ENCODE measurements around the gene ZNF254. TPM values are rescaled to one million over a fixed set of nuclear protein-coding genes. Genes with fewer than 3 reads are reported as not detected.
"Not testable (repeated sequence)": the region's sequence is repeated elsewhere in the genome, so short reads cannot be mapped to it uniquely, and the experiment has no call there.

The ZNF254 gene
- 10 to 100 TPM; 10.8 to 17.1 (median 15.5) TPM for total RNA-seq
- polyA plus RNA-seq: 1 to 10 TPM; 4.1 to 5.8 TPM
- 19.2 reads per million, percentile 49 among the genes with 10 or more reads in this experiment for total RNA-seq

DNA sequence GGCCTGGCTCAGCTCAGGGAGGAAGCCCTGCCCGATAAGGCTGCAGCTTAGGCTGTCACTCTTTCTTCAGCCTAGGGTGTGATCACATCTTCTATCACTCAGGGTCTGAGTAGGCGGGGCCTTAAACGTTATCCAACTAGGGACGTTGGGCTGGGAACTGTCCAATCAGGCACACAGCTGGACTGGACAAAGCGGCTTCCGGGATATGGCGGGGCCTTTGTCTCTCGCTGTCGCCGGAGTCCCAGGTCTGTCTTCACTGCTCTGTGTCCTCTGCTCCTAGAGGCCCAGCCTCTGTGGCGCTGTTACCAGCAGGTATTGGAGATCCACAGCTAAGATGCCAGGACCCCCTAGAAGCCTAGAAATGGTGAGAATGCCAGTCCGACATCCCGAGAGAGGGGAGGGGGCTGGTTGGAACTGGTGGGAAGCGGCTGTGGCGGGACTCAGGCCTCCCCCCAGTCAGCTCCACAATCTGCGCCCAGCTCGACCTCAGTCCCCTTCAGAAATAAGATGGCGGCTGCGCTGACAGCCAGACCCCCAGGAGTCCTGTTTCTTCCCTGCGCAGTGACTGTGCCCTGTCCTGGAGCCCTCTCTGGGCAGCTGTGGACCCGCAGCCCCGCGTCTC lies at the start of gene ZNF254:
Gene ZNF254, plus strand, starts transcription at position 214 of the 622 bp plus-strand sequence. Its CDS starts 121 bp downstream, at position 335.
- Mint-ChIP-seq H3K27me3 (no peaks in the 10 kb centered on the region), H3K4me3 (peak within 1 kb of the TSS; percentile 90 to 96 (median 93)), H3K9me3 (peaks cover 0 to 27% (median 2%) of the 10 kb centered on the region in 11 donors), H3K4me1 (peaks cover 3 to 17% (median 5%) of the 10 kb centered on the region in 7 donors), H3K27ac (peak within 1 kb of the TSS; percentile 90 to 96 (median 93)), H3K36me3 (peaks cover 0 to 26% (median 16%) of the 10 kb centered on the region in 5 donors)
- Histone ChIP-seq H3K4me1 (ENCODE audit: control insufficient read depth in 2 of 2, insufficient read depth in 2 of 2, low read length in 2 of 2) (no peaks in the 10 kb centered on the region), H3K36me3 (ENCODE audit: control insufficient read depth in 2 of 3, insufficient read depth in 3 of 3, low read length in 3 of 3) (peaks cover 0 to 6% (median 0%) of the 10 kb centered on the region in 3 experiments), H3K9me3 (ENCODE audit: control insufficient read depth in 2 of 3, low read length in 3 of 3) (no peaks in the 10 kb centered on the region), H3K4me3 (ENCODE audit: low read length) (peak within 1 kb of the TSS; percentile 92), H3K27ac (ENCODE audit: low read depth, low read length) (peak within 1 kb of the TSS; percentile 83), H3K27me3 (ENCODE audit: control insufficient read depth in 2 of 2, insufficient read depth in 2 of 2, low read length in 2 of 2) (no peaks in the 10 kb centered on the region)
- intact Hi-C loops (cut with micrococcal nuclease): loop anchor here (1.0 to 5.0 kb wide), 4 partner anchors 54 to 175 kb away; partner anchors contain the start of gene ZNF726 (in 2 of the 2)
- peak; percentile 48 to 75 (median 65) for DNase-seq
- ATAC-seq: peak; percentile 99
- POLR2A ChIA-PET: interaction anchor here (0.7 to 2.0 kb wide), 4 partner anchors 53 to 1453 kb away, joined by 3 to 21 read pairs (median 4); partner anchors contain the start of genes ZNF675 and ZNF91
- CTCF ChIA-PET: no interaction called here

- peaks cover 0 to 66% (median 50%) of the 10 kb centered on the region in 5 donors for H3K36me3 Mint-ChIP-seq
- Histone ChIP-seq H3K4me3 (ENCODE audit: low read length) (no peak overlapping the region), H3K4me1 (ENCODE audit: control insufficient read depth in 2 of 2, insufficient read depth in 2 of 2, low read length in 2 of 2) (peaks cover 0 to 16% of the 10 kb centered on the region in 2 donors), H3K27ac (ENCODE audit: low read depth, low read length) (no peak overlapping the region), H3K36me3 (ENCODE audit: control insufficient read depth in 2 of 3, insufficient read depth in 3 of 3, low read length in 3 of 3) (peaks cover 0 to 28% (median 0%) of the 10 kb centered on the region in 3 experiments), H3K27me3 (ENCODE audit: control insufficient read depth in 2 of 2, insufficient read depth in 2 of 2, low read length in 2 of 2) (no peaks in the 10 kb centered on the region), H3K9me3 (ENCODE audit: control insufficient read depth in 2 of 3, low read length in 3 of 3) (no peaks in the 10 kb centered on the region)
- CTCF ChIA-PET: interaction anchor here (1.3 kb wide), 1 partner anchor 282 kb away, joined by 3 read pairs; the partner anchor contains the start of gene ZNF681
- POLR2A ChIA-PET: no interaction called here
- ATAC-seq (no peak), DNase-seq (no peak)
- H3K9me3 Mint-ChIP-seq: peaks cover 0 to 16% (median 0%) of the 10 kb centered on the region in 11 donors
- H3K4me3 Mint-ChIP-seq: no peak overlapping the region
- peaks cover 7 to 59% (median 54%) of the 10 kb centered on the region in 7 donors for H3K4me1 Mint-ChIP-seq
- no peaks in the 10 kb centered on the region for H3K27me3 Mint-ChIP-seq
- intact Hi-C loops (cut with micrococcal nuclease): no loop called here
- peak overlapping the region in 2 of 9 donors; percentile 12 to 73 for H3K27ac Mint-ChIP-seq
Observed at GRCh38 chr19:24040621-24041020, 46.4 kb upstream of the ZNF254 start.

DNA sequence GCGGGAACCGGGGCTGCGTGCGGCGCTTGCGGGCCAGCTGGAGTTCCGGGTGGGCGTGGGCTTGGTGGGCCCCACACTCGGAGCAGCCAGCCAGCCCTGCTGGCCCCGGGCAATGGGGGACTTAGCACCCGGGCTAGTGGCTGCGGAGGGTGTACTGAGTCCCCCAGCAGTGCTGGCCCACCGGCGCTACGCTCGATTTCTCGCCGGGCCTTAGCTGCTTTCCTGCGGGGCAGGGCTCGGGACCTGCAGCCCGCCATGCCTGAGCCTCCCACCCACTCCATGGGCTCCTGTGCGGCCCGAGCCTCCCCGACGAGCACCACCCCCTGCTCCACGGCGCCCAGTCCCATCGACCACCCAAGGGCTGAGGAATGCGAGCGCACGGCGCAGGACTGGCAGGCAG lies 45.7 kb upstream of the ZNF254 start:
- POLR2A ChIA-PET; H3K27ac ChIP-seq (ENCODE audit: low read depth, low read length); H3K27me3 Mint-ChIP-seq; ATAC-seq; H3K9me3 ChIP-seq (ENCODE audit: control insufficient read depth in 2 of 3, low read length in 3 of 3); H3K4me3 Mint-ChIP-seq; H3K27me3 ChIP-seq (ENCODE audit: control insufficient read depth in 2 of 2, insufficient read depth in 2 of 2, low read length in 2 of 2); intact Hi-C loops (cut with micrococcal nuclease); H3K4me3 ChIP-seq (ENCODE audit: low read length); H3K27ac Mint-ChIP-seq; DNase-seq: not testable (repeated sequence)
- peaks cover 4 to 56% (median 47%) of the 10 kb centered on the region in 7 donors for H3K4me1 Mint-ChIP-seq
- H3K4me1 ChIP-seq (ENCODE audit: control insufficient read depth in 2 of 2, insufficient read depth in 2 of 2, low read length in 2 of 2): peaks cover 0 to 16% of the 10 kb centered on the region in 2 donors
- H3K36me3 Mint-ChIP-seq: peaks cover 0 to 61% (median 47%) of the 10 kb centered on the region in 5 donors
- CTCF ChIA-PET: interaction anchor here (1.3 kb wide), 1 partner anchor 283 kb away, joined by 3 read pairs; the partner anchor contains the start of gene ZNF681
- peaks cover 0 to 28% (median 0%) of the 10 kb centered on the region in 3 experiments for H3K36me3 ChIP-seq (ENCODE audit: control insufficient read depth in 2 of 3, insufficient read depth in 3 of 3, low read length in 3 of 3)
- peaks cover 0 to 16% (median 0%) of the 10 kb centered on the region in 11 donors for H3K9me3 Mint-ChIP-seq

DNA sequence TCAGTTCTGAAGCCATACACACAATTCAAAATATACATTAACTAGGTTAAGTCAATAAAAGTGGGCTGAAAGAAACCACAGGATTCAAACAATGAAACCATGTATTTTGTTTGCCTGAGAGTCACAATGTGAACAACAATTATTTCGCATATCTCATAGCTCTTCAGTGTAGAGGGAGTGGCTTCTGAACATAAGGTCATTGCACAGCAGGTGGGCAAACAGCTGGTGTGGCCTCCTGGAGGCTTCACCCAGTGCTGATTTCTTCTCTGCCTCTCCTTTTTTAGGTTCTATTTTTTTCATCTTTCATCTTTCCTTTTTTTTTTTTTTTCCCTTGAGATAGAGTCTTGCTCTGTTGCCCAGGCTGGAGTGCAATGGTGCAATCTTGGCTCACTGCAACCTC lies 40.4 kb upstream of the ZNF254 start:
- POLR2A ChIA-PET: interaction anchor here (0.6 kb wide), 1 partner anchor 780 kb away, joined by 4 read pairs; no protein-coding TSS in a partner anchor
- H3K36me3 Mint-ChIP-seq: peaks cover 18 to 64% (median 57%) of the 10 kb centered on the region in 5 donors
- H3K9me3 ChIP-seq (ENCODE audit: control insufficient read depth in 2 of 3, low read length in 3 of 3): no peaks in the 10 kb centered on the region
- H3K4me1 Mint-ChIP-seq: peaks cover 0 to 26% (median 15%) of the 10 kb centered on the region in 7 donors
- peaks cover 0 to 64% (median 0%) of the 10 kb centered on the region in 3 experiments for H3K36me3 ChIP-seq (ENCODE audit: control insufficient read depth in 2 of 3, insufficient read depth in 3 of 3, low read length in 3 of 3)
- H3K4me3 Mint-ChIP-seq: no peak overlapping the region
- H3K27ac ChIP-seq (ENCODE audit: low read depth, low read length): no peak overlapping the region
- H3K4me3 ChIP-seq (ENCODE audit: low read length): no peak overlapping the region
- DNase-seq (no peak), ATAC-seq (no peak)
- no peaks in the 10 kb centered on the region for H3K27me3 ChIP-seq (ENCODE audit: control insufficient read depth in 2 of 2, insufficient read depth in 2 of 2, low read length in 2 of 2)
- H3K9me3 Mint-ChIP-seq: peaks cover 0 to 17% (median 0%) of the 10 kb centered on the region in 11 donors
- H3K27ac Mint-ChIP-seq: peak overlapping the region in 2 of 9 donors; percentile 49 to 52
- no peaks in the 10 kb centered on the region for H3K27me3 Mint-ChIP-seq
- intact Hi-C loops (cut with micrococcal nuclease): no loop called here
- no peaks in the 10 kb centered on the region for H3K4me1 ChIP-seq (ENCODE audit: control insufficient read depth in 2 of 2, insufficient read depth in 2 of 2, low read length in 2 of 2)
- CTCF ChIA-PET: no interaction called here

DNA sequence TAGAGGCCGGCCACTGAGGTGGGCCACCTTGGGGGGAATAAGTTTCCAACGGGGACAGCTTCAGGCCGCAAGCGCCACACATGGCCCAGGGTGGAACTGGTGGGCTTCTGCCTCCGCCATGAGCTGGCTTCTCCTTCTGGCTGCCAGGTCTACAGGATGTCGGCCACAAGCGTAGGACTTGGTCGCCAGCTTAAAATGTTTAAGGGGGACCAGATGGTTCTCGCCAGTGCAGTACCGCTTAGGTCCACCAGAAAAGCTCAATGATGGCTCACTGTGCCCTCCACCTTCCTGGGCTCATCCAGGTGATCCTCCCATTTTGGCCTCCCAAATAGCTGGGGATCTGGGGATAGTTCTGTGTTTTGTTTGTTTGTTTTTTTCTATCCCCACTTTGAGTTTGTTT lies 38.7 kb upstream of the ZNF254 start:
- peaks cover 0 to 6% (median 0%) of the 10 kb centered on the region in 11 donors for H3K9me3 Mint-ChIP-seq

DNA sequence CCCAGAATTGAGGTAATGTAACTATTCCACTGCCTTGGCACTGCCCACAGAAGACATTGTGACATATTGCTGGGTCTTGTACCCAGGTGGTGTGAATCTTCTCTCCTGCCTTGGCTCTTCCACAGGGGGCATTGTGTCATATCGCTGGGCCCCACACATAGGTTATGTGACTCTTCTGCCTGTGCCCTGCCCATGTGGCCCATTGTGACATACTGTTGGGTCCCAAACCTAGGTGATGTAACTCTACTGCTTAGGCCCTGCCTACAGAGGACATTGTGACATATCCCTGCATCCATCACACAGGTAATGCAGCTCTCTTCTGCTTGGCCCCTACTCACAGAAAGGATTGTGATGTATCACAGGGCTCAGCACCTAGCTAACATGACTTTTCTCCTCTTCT lies 37.5 kb upstream of the ZNF254 start:
- no peaks in the 10 kb centered on the region for H3K9me3 ChIP-seq (ENCODE audit: control insufficient read depth in 2 of 3, low read length in 3 of 3)

More for the DNA sequence above, 38.7 kb upstream of the ZNF254 start:
- intact Hi-C loops (cut with micrococcal nuclease): no loop called here
- Mint-ChIP-seq H3K36me3 (peaks cover 32 to 65% (median 57%) of the 10 kb centered on the region in 5 donors), H3K27ac (no peak overlapping the region), H3K27me3 (no peaks in the 10 kb centered on the region), H3K4me1 (peaks cover 0 to 13% (median 4%) of the 10 kb centered on the region in 7 donors), H3K4me3 (no peak overlapping the region)
- ATAC-seq (no peak), DNase-seq (no peak)
- Histone ChIP-seq H3K4me3 (ENCODE audit: low read length) (no peak overlapping the region), H3K27me3 (ENCODE audit: control insufficient read depth in 2 of 2, insufficient read depth in 2 of 2, low read length in 2 of 2) (no peaks in the 10 kb centered on the region), H3K4me1 (ENCODE audit: control insufficient read depth in 2 of 2, insufficient read depth in 2 of 2, low read length in 2 of 2) (no peaks in the 10 kb centered on the region), H3K36me3 (ENCODE audit: control insufficient read depth in 2 of 3, insufficient read depth in 3 of 3, low read length in 3 of 3) (peaks cover 4 to 74% (median 10%) of the 10 kb centered on the region in 3 experiments), H3K9me3 (ENCODE audit: control insufficient read depth in 2 of 3, low read length in 3 of 3) (no peaks in the 10 kb centered on the region), H3K27ac (ENCODE audit: low read depth, low read length) (no peak overlapping the region)
- ChIA-PET CTCF (interaction anchor here (1.1 kb wide), 1 partner anchor 14 kb away, joined by 3 read pairs; no protein-coding TSS in a partner anchor), POLR2A (interaction anchor here (1.0 to 1.1 kb wide), 2 partner anchors 15 to 23 kb away, joined by 3 to 5 read pairs; no protein-coding TSS in a partner anchor)

More for the DNA sequence above, 37.5 kb upstream of the ZNF254 start:
- no peak for ATAC-seq
- Histone ChIP-seq H3K36me3 (ENCODE audit: control insufficient read depth in 2 of 3, insufficient read depth in 3 of 3, low read length in 3 of 3) (peaks cover 4 to 83% (median 11%) of the 10 kb centered on the region in 3 experiments), H3K4me1 (ENCODE audit: control insufficient read depth in 2 of 2, insufficient read depth in 2 of 2, low read length in 2 of 2) (no peaks in the 10 kb centered on the region), H3K27me3 (ENCODE audit: control insufficient read depth in 2 of 2, insufficient read depth in 2 of 2, low read length in 2 of 2) (no peaks in the 10 kb centered on the region), H3K4me3 (ENCODE audit: low read length) (no peak overlapping the region), H3K27ac (ENCODE audit: low read depth, low read length) (no peak overlapping the region)
- H3K27me3 Mint-ChIP-seq: no peaks in the 10 kb centered on the region
- intact Hi-C loops (cut with micrococcal nuclease): no loop called here
- peaks cover 0 to 13% (median 5%) of the 10 kb centered on the region in 7 donors for H3K4me1 Mint-ChIP-seq
- H3K9me3 Mint-ChIP-seq: peaks cover 0 to 6% (median 0%) of the 10 kb centered on the region in 11 donors
- H3K36me3 Mint-ChIP-seq: peaks cover 39 to 75% (median 62%) of the 10 kb centered on the region in 5 donors
- POLR2A ChIA-PET: no interaction called here
- no peak overlapping the region for H3K4me3 Mint-ChIP-seq
- DNase-seq: no peak
- H3K27ac Mint-ChIP-seq: no peak overlapping the region
- CTCF ChIA-PET: no interaction called here

Data from naive thymus-derived CD4-positive, alpha-beta T cell (primary cell).